HCT116 (cell line): ENCODE results near the gene SDF4.

Experiments
- CEBPB ChIP-seq: IDR thresholded peaks from 2 replicates; pipeline ENCODE4 v1.6.1; 2012; ENCODE audit warnings: low read depth
- EGR1 ChIP-seq: IDR thresholded peaks from 2 replicates; pipeline ENCODE4 v1.6.1; 2012; ENCODE audit warnings: low read depth
- EZH2 ChIP-seq: fragments of 200-600 bp; sonication (generic); IDR thresholded peaks from 2 replicates; pipeline ENCODE4 v1.6.1; 2017; ENCODE audit warnings: antibody characterized with exemption, mixed run types
- EZH2phosphoT487 ChIP-seq: fragments of 200-600 bp; IDR thresholded peaks from 2 replicates; pipeline ENCODE4 v1.6.1; 2018; ENCODE audit warnings: antibody characterized with exemption, borderline replicate concordance
- POLR2A ChIP-seq: IDR thresholded peaks from 2 replicates; pipeline ENCODE4 v1.7.0; 2011; ENCODE audit warnings: borderline replicate concordance; ENCODE audit not compliant: insufficient read depth, insufficient read length; ENCODE audit errors: extremely low read depth
- POLR2AphosphoS5 ChIP-seq: IDR thresholded peaks from 2 replicates; pipeline ENCODE4 v1.6.1; 2011; ENCODE audit warnings: mild to moderate bottlenecking, low read depth, low read length, moderate library complexity
- SP1 ChIP-seq: IDR thresholded peaks from 2 replicates; pipeline ENCODE4 v1.6.1; 2012; ENCODE audit warnings: low read depth
- SRF ChIP-seq: IDR thresholded peaks from 2 replicates; pipeline ENCODE4 v1.6.1; 2012; ENCODE audit warnings: low read depth
- YY1 ChIP-seq: IDR thresholded peaks from 2 replicates; pipeline ENCODE4 v1.6.1; 2011; ENCODE audit warnings: low read length, low read depth, moderate library complexity, mild to moderate bottlenecking; ENCODE audit not compliant: insufficient replicate concordance; ENCODE audit errors: extremely low read depth
- ZBTB33 ChIP-seq: IDR thresholded peaks from 2 replicates; pipeline ENCODE4 v1.6.1; 2011; ENCODE audit warnings: mild to moderate bottlenecking, low read length, moderate library complexity; ENCODE audit not compliant: insufficient replicate concordance; ENCODE audit errors: extremely low read depth
- ZNF274 ChIP-seq: fragments of 200-500 bp; sonication (Bioruptor generic); IDR thresholded peaks from 2 replicates; pipeline ENCODE4 v1.6.1; 2014; ENCODE audit warnings: mild to moderate bottlenecking, low read depth, low read length, inconsistent platforms
- TF ChIP-seq, protein P1 (sequence below), 3 experiments: fragments of 200-600 bp in 1 of 3; sonication (generic) in 1 of 3; IDR thresholded peaks in 2 of 3; conservative IDR thresholded peaks in 1 of 3; 2 replicates each; pipeline ENCODE4 v1.5.1; 2012 to 2017; ENCODE audit warnings: low read depth in 2 of 3, low read length in 2 of 3, antibody characterized with exemption in 1 of 3, borderline replicate concordance in 1 of 3, control low read depth in 1 of 3, mild to moderate bottlenecking in 1 of 3, mixed read lengths in 1 of 3, mixed run types in 1 of 3, moderate library complexity in 1 of 3; ENCODE audit not compliant: insufficient read depth in 1 of 3
- TF ChIP-seq, protein P2 (sequence below): IDR thresholded peaks from 2 replicates; pipeline ENCODE4 v1.6.1; 2012; ENCODE audit warnings: low read depth
- TF ChIP-seq, protein P3 (sequence below): IDR thresholded peaks from 2 replicates; pipeline ENCODE4 v1.6.1; 2012

DNA sequence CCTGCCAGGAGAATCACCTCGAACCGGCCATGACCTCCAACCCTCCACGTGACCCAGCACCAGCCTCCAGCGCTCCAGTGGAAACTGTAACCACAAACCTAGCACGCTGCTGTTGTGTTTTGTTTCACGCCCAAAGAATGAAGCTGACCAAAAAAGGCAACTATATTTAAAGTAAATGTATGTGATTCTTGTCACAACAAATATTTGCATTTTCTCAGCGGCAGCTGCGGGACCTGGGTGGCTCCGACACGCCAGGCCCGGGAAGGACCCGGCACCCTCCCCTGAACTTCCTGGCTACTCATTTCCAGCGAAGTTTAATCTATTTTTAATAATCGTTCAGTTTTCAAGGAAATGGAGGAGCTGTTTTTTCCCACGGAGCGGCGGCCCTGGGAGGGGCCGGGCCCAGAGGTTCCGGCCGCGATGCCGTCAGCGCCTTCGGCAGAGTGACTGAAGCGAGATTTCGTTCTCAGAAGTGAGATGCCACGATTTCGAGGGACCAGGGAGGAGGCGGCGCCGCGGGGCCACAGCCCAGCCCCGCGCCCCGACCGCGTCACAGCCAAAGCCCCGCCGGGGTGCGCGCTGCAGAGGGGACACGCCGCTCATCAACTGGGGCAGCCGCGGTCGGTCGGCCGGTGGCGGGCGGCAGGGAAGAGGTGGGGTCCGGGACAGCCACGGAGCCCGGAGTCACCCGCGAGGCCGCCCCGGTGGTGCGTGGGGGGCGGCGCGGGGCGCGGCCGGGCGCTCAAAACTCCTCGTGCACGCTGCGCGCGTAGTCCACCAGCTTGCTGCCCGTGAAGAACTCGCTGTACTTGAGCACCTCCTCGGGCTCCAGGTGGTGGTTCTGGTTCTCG lies 14.8 kb downstream of the SDF4 start:
- TF ChIP-seq, protein P1, sequence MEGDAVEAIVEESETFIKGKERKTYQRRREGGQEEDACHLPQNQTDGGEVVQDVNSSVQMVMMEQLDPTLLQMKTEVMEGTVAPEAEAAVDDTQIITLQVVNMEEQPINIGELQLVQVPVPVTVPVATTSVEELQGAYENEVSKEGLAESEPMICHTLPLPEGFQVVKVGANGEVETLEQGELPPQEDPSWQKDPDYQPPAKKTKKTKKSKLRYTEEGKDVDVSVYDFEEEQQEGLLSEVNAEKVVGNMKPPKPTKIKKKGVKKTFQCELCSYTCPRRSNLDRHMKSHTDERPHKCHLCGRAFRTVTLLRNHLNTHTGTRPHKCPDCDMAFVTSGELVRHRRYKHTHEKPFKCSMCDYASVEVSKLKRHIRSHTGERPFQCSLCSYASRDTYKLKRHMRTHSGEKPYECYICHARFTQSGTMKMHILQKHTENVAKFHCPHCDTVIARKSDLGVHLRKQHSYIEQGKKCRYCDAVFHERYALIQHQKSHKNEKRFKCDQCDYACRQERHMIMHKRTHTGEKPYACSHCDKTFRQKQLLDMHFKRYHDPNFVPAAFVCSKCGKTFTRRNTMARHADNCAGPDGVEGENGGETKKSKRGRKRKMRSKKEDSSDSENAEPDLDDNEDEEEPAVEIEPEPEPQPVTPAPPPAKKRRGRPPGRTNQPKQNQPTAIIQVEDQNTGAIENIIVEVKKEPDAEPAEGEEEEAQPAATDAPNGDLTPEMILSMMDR (IDR thresholded peaks at IDR 0.05 in 2 of 3, conservative IDR thresholded peaks at IDR 0.05 in 1 of 3; ENCODE audit: borderline replicate concordance in 1 of 3, insufficient read depth in 1 of 3, low read depth in 2 of 3, low read length in 2 of 3) = no peak
- no peak for TF ChIP-seq POLR2A
- TF ChIP-seq, protein P2, sequence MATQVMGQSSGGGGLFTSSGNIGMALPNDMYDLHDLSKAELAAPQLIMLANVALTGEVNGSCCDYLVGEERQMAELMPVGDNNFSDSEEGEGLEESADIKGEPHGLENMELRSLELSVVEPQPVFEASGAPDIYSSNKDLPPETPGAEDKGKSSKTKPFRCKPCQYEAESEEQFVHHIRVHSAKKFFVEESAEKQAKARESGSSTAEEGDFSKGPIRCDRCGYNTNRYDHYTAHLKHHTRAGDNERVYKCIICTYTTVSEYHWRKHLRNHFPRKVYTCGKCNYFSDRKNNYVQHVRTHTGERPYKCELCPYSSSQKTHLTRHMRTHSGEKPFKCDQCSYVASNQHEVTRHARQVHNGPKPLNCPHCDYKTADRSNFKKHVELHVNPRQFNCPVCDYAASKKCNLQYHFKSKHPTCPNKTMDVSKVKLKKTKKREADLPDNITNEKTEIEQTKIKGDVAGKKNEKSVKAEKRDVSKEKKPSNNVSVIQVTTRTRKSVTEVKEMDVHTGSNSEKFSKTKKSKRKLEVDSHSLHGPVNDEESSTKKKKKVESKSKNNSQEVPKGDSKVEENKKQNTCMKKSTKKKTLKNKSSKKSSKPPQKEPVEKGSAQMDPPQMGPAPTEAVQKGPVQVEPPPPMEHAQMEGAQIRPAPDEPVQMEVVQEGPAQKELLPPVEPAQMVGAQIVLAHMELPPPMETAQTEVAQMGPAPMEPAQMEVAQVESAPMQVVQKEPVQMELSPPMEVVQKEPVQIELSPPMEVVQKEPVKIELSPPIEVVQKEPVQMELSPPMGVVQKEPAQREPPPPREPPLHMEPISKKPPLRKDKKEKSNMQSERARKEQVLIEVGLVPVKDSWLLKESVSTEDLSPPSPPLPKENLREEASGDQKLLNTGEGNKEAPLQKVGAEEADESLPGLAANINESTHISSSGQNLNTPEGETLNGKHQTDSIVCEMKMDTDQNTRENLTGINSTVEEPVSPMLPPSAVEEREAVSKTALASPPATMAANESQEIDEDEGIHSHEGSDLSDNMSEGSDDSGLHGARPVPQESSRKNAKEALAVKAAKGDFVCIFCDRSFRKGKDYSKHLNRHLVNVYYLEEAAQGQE = no peak
- no peak for TF ChIP-seq EZH2phosphoT487
- TF ChIP-seq EZH2 = no peak
- no peak for TF ChIP-seq CEBPB
- TF ChIP-seq SP1 = no peak
- no peak for TF ChIP-seq POLR2AphosphoS5
- TF ChIP-seq SRF = no peak
- no peak for TF ChIP-seq YY1
- no peak for TF ChIP-seq ZBTB33
- TF ChIP-seq, protein P3, sequence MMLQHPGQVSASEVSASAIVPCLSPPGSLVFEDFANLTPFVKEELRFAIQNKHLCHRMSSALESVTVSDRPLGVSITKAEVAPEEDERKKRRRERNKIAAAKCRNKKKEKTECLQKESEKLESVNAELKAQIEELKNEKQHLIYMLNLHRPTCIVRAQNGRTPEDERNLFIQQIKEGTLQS = no peak
- no peak for TF ChIP-seq EGR1
- no peak for TF ChIP-seq ZNF274
